Loucy (cell line): ENCODE data around the gene APBA1.

Source experiments
- H2AFZ ChIP-seq: fragments of 200-600 bp; sonication (generic); 2 replicates; pipeline ENCODE4 v1.6.0; 2016; ENCODE audit warnings: antibody characterized with exemption, mild to moderate bottlenecking, low read length, moderate library complexity
- H3F3A ChIP-seq: fragments of 200-600 bp; 2 replicates; pipeline ENCODE4 v1.6.0; 2016; ENCODE audit warnings: antibody characterized with exemption, low read depth, mild to moderate bottlenecking
- H3K27me3 ChIP-seq: fragments of 200-600 bp; sonication (generic); 2 replicates; pipeline ENCODE4 v1.6.1; 2014; ENCODE audit warnings: low read length, mild to moderate bottlenecking; ENCODE audit not compliant: insufficient read depth, poor library complexity, severe bottlenecking
- H3K36me3 ChIP-seq: fragments of 200-600 bp; sonication (generic); 2 replicates; pipeline ENCODE4 v1.6.1; 2016; ENCODE audit warnings: low read length; ENCODE audit not compliant: insufficient read depth
- H3K4me1 ChIP-seq: fragments of 200-600 bp; sonication (generic); 2 replicates; pipeline ENCODE4 v1.5.1; 2014; ENCODE audit warnings: low read length, mild to moderate bottlenecking; ENCODE audit not compliant: insufficient read depth, poor library complexity, severe bottlenecking
- H3K4me2 ChIP-seq: fragments of 200-600 bp; sonication (generic); 2 replicates; pipeline ENCODE4 v1.6.0; 2014; ENCODE audit warnings: antibody characterized with exemption, low read length, low read depth, mild to moderate bottlenecking; ENCODE audit not compliant: poor library complexity, severe bottlenecking
- H3K4me3 ChIP-seq: fragments of 200-600 bp; sonication (generic); 2 replicates; pipeline ENCODE4 v1.5.1; 2014; ENCODE audit warnings: low read length, mild to moderate bottlenecking, mixed read lengths; ENCODE audit not compliant: poor library complexity, severe bottlenecking
- H3K79me2 ChIP-seq: fragments of 200-600 bp; sonication (generic); 2 replicates; pipeline ENCODE4 v1.6.1; 2014; ENCODE audit warnings: low read length; ENCODE audit not compliant: insufficient read depth
- H3K9ac ChIP-seq: fragments of 200-600 bp; sonication (generic); 2 replicates; pipeline ENCODE4 v1.6.0; 2014; ENCODE audit warnings: mild to moderate bottlenecking, low read depth, low read length, moderate library complexity; ENCODE audit not compliant: poor library complexity, severe bottlenecking
- H3K9me2 ChIP-seq: fragments of 200-600 bp; sonication (generic); replicated peaks from 2 replicates; pipeline ENCODE4 v1.6.1; 2016; ENCODE audit warnings: low read depth, low read length, mixed read lengths
- H3K9me3 ChIP-seq: fragments of 200-600 bp; sonication (generic); 2 replicates; pipeline ENCODE4 v1.6.1; 2014; ENCODE audit warnings: mild to moderate bottlenecking, antibody characterized with exemption, low read length, low read depth; ENCODE audit not compliant: insufficient read depth
- H4K20me1 ChIP-seq: fragments of 200-600 bp; sonication (generic); 2 replicates; pipeline ENCODE4 v1.6.0; 2014; ENCODE audit warnings: antibody characterized with exemption, low read length, mild to moderate bottlenecking; ENCODE audit not compliant: insufficient read depth, poor library complexity, severe bottlenecking
- EZH2phosphoT487 ChIP-seq: fragments of 200-600 bp; IDR thresholded peaks from 2 replicates; pipeline ENCODE4 v1.6.1; 2018; ENCODE audit warnings: antibody characterized with exemption, mild to moderate bottlenecking, moderate library complexity, borderline replicate concordance
- TF ChIP-seq, protein P1 (sequence below): fragments of 200-600 bp; sonication (generic); conservative IDR thresholded peaks from 2 replicates; pipeline ENCODE4 v1.5.1; 2014; ENCODE audit warnings: mild to moderate bottlenecking, antibody characterized with exemption, low read length

Gene APBA1

DNA sequence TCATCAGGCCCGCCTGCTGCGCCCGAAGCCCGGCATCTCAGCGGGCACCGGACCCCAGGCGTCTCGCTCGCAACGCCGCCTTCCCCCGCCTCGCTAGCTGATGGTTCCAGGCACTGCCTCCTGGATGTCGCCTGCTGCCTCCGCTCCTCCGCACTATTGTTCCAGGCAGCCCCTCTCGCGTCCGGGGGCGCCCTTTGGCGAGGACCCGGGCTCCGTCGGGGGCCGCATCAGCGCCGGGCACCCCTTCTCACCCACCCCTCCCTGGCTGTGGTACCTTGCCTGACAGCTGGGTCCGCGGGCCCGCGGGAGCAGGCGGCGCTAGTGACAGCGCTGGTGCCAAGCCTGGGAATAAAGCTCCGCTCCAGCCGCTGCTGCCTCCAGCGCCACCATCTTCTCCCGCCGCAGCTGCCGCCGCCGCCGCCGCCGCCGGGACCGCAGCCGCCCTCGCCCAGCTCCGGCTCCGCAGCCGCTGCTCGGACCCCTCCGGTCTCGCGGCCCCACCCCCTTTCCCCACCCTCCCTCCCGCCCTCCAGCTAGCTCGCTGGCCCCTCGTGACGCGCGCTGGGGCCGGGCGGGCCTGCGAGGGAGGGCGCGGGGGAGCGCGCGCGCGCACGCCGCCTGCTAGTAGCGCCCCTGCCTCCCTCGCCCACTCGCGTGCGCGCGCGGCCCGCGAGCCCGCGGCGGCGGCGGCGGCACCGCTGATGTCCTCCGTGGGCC lies at the start of gene APBA1:
Gene APBA1, minus strand, starts transcription at position 493 of the 717 bp plus-strand sequence.
- no peak for TF ChIP-seq EZH2phosphoT487
- TF ChIP-seq, protein P1, sequence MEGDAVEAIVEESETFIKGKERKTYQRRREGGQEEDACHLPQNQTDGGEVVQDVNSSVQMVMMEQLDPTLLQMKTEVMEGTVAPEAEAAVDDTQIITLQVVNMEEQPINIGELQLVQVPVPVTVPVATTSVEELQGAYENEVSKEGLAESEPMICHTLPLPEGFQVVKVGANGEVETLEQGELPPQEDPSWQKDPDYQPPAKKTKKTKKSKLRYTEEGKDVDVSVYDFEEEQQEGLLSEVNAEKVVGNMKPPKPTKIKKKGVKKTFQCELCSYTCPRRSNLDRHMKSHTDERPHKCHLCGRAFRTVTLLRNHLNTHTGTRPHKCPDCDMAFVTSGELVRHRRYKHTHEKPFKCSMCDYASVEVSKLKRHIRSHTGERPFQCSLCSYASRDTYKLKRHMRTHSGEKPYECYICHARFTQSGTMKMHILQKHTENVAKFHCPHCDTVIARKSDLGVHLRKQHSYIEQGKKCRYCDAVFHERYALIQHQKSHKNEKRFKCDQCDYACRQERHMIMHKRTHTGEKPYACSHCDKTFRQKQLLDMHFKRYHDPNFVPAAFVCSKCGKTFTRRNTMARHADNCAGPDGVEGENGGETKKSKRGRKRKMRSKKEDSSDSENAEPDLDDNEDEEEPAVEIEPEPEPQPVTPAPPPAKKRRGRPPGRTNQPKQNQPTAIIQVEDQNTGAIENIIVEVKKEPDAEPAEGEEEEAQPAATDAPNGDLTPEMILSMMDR: no peak
- Histone ChIP-seq H3K36me3 (no peaks in the 10 kb centered on the region), H3K4me1 (peaks cover 23% of the 10 kb centered on the region), H3K9ac (peak within 1 kb of the TSS; percentile 81), H3F3A (no peaks in the 10 kb centered on the region), H3K4me3 (peak within 1 kb of the TSS; percentile 92), H3K79me2 (no peaks in the 10 kb centered on the region), H2AFZ (peak within 1 kb of the TSS; percentile 96), H3K9me3 (no peaks in the 10 kb centered on the region), H3K9me2 (no peaks in the 10 kb centered on the region), H4K20me1 (no peaks in the 10 kb centered on the region), H3K27me3 (no peaks in the 10 kb centered on the region), H3K4me2 (peak within 1 kb of the TSS; percentile 93)

- Histone ChIP-seq H3K4me3 (no peak overlapping the region), H3K79me2 (no peaks in the 10 kb centered on the region), H3K36me3 (peaks cover 57% of the 10 kb centered on the region), H3K4me2 (no peak overlapping the region), H3K27me3 (no peaks in the 10 kb centered on the region), H3K4me1 (no peaks in the 10 kb centered on the region), H3K9me2 (no peaks in the 10 kb centered on the region), H3K9me3 (no peaks in the 10 kb centered on the region), H4K20me1 (no peaks in the 10 kb centered on the region), H2AFZ (no peak overlapping the region), H3F3A (no peaks in the 10 kb centered on the region), H3K9ac (no peak overlapping the region)
- no peak for TF ChIP-seq EZH2phosphoT487
- TF ChIP-seq, protein P1: no peak
Measured at GRCh38 chr9:69719983-69720382, 47.8 kb upstream of the APBA1 start.

DNA sequence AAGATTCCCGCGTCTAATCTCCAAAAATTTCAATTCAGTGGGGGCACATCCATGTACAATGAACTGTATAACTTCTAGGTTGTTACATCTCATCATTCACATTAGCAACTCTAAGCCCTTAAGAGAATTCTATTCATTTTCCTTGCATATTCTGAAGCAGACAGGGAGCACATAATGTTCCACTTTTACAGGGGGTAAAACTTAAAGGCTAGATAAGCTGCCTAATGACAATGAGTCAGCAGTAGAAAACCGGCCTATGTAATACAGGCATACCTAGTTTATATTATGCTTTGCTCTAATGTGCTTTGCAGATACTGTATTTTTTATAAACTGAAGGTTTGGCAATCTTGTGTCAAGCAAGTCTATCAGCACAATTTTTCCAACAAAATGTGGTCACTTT lies 47.2 kb upstream of the APBA1 start:
- Histone ChIP-seq H3K36me3 (peaks cover 52% of the 10 kb centered on the region), H3K4me2 (no peak overlapping the region)
- TF ChIP-seq, protein P1: no peak
- no peak for TF ChIP-seq EZH2phosphoT487

More for the DNA sequence above, 47.2 kb upstream of the APBA1 start:
- H3K4me1 ChIP-seq: no peaks in the 10 kb centered on the region
- no peaks in the 10 kb centered on the region for H4K20me1 ChIP-seq
- no peaks in the 10 kb centered on the region for H3K9me2 ChIP-seq
- no peak overlapping the region for H3K9ac ChIP-seq
- no peaks in the 10 kb centered on the region for H3K9me3 ChIP-seq
- H3K27me3 ChIP-seq: no peaks in the 10 kb centered on the region
- no peak overlapping the region for H3K4me3 ChIP-seq
- H3K79me2 ChIP-seq: no peaks in the 10 kb centered on the region
- no peak overlapping the region for H2AFZ ChIP-seq
- H3F3A ChIP-seq: no peaks in the 10 kb centered on the region
